GM13977 (cell line): Measurements from ENCODE around the gene HBA2.

Experiments
- DNase-seq: peaks from one replicate; pipeline ENCODE4 v3.0.0; 2012; ENCODE audit warnings: low spot score
- CTCF ChIP-seq: IDR thresholded peaks from 2 replicates; pipeline ENCODE4 v1.5.1; 2012; ENCODE audit warnings: mild to moderate bottlenecking, control low read depth; ENCODE audit not compliant: insufficient read depth; ENCODE audit errors: extremely low read depth, missing control alignments
- in situ Hi-C: fragments of 300-500 bp; cut with MboI; formaldehyde crosslinking; loops from one replicate; pipeline ENCODE4 v1.12.0; 2022; ENCODE audit warnings: low sequenced_read_pairs, low pct_unique_long_range_greater_than_20kb, mixed read lengths, inconsistent platforms; ENCODE audit not compliant: unreplicated experiment

Gene HBA2

DNA sequence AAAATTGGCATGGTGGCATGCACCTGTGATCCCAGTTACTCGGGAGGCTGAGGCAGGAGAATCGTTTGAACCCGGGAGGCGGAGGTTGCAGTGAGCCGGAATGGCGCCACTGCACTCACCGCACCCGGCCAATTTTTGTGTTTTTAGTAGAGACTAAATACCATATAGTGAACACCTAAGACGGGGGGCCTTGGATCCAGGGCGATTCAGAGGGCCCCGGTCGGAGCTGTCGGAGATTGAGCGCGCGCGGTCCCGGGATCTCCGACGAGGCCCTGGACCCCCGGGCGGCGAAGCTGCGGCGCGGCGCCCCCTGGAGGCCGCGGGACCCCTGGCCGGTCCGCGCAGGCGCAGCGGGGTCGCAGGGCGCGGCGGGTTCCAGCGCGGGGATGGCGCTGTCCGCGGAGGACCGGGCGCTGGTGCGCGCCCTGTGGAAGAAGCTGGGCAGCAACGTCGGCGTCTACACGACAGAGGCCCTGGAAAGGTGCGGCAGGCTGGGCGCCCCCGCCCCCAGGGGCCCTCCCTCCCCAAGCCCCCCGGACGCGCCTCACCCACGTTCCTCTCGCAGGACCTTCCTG, 7.5 kb downstream of the HBA2 start, which contains the start of gene HBQ1:
Gene HBQ1 (plus strand): TSS at position 359 of the 575 bp plus-strand sequence. CDS start 28 bp downstream, at position 387.
- peak; percentile 67 for TF ChIP-seq CTCF
- in situ Hi-C loops, result no loop called here
- DNase-seq, result peak; percentile 78

DNA sequence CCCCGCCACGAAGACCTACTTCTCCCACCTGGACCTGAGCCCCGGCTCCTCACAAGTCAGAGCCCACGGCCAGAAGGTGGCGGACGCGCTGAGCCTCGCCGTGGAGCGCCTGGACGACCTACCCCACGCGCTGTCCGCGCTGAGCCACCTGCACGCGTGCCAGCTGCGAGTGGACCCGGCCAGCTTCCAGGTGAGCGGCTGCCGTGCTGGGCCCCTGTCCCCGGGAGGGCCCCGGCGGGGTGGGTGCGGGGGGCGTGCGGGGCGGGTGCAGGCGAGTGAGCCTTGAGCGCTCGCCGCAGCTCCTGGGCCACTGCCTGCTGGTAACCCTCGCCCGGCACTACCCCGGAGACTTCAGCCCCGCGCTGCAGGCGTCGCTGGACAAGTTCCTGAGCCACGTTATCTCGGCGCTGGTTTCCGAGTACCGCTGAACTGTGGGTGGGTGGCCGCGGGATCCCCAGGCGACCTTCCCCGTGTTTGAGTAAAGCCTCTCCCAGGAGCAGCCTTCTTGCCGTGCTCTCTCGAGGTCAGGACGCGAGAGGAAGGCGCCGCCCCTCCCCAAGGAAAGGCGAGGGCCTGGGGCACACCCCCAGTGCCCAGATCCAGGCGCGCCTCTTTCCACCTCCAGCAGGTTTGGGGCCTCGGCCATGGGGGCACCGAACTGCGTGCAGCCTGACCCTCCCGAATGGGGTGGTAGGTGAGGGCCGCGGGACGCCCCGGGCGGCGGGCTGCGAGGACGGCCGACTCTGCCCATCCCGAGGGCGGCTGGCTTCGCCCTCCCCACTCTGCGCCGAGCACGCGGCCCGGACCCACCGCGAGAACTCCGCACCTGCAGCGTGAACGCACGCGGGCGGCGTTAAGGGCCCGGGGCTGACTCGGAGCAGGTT, 8.2 kb downstream of the HBA2 start:
- in situ Hi-C loops, result no loop called here
- DNase-seq, result peak; percentile 96

DNA sequence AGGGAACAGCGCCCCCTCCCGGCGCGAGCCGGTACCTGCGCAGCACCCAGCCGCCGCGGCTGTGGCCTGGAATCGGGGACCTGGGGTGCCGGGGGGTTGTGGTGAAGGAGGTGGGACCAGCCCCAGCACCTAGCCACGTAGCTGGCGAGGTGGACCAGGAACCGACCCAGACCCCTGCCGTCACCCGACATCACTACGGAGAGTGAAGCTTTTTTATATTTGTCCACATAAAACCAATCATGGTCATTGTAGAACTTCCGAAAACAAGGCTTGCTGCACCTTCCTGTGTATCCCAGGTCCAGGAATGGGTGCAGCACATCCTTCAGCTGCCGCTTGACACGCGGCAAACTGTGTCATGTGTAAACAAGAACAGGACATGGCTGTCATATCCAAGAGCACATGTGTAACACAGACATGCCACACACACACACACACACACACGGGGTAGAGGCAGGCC, 8.9 kb downstream of the HBA2 start:
- DNase-seq, result no peak
- in situ Hi-C loops, result no loop called here
- peak; percentile 96 for TF ChIP-seq CTCF

More for the DNA sequence above, 8.2 kb downstream of the HBA2 start:
- peak; percentile 41 for TF ChIP-seq CTCF

DNA sequence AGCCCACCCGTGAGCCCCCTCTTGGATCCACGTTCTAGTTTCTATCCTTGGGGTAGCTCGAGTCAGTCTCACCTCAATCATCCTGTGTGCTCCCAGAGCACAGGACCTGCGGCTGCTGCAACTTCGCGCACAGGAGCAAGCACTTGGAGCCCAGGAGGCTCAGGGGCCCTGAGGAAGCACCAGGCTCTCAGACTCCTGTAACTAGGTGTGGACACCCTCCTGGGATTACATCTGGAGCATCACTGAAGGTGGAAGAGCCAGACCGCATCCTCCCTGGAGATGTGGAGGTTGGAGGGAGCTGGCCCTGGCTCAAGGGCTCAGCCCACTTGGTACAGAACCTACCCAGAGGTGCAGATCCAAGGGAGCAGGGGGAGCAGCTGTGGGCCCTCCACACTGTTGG, 10.3 kb downstream of the HBA2 start:
- no peak for TF ChIP-seq CTCF
- in situ Hi-C loops, result no loop called here
- DNase-seq, result no peak

DNA sequence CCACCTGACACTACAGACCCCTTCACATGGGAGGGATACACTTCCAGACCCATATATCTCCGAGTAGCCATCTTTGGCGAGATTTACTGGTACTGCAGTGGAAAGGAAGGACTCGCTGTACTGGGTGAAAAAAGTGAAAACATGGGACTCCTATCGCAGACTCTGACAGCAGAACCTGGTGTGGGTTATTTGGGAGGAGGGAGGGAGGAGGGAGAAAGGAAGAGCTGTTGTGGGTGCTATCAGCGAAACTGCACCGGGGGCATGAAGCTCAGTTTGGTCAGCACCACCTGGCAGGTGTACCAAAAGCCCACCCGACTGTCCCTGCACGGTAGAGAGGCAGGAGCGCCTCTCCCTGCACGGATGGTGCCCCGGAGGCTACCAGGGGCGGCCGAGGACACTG, 12.5 kb downstream of the HBA2 start:
- no peak for TF ChIP-seq CTCF
- no peak for DNase-seq
- in situ Hi-C loops, result no loop called here

DNA sequence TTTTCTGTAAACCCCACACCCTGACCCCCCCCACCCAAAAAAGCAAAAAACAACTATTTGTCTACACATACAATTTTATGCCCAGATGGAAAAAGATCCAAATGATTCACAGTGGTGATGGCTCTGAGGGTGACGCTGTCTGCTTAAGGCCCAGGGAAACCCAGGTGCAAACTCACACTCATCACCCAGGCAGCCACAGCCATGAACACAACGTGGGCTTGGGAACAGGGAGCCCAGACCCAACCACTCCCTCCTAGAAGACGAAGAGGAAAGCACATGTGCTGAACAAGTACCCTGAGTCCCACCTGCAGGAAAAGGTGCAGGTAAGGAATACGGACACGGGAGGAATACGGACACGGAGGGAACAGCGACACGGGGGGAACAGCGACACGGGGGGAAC, 13.0 kb downstream of the HBA2 start:
- in situ Hi-C loops, result no loop called here
- TF ChIP-seq CTCF, result no peak
- DNase-seq, result no peak
